HL-60 (cell line): ENCODE measurements around the gene CALM1.

ENCODE experiments used
- CTCF ChIP-seq: IDR thresholded peaks from one replicate; pipeline ENCODE4 v1.5.1; 2011; ENCODE audit warnings: low read length, control low read depth, inconsistent platforms; ENCODE audit not compliant: insufficient read depth
- REST ChIP-seq: IDR thresholded peaks from 2 replicates; pipeline ENCODE4 v1.6.1; 2012; ENCODE audit warnings: low read depth; ENCODE audit not compliant: insufficient replicate concordance

GRCh38 chr14:90378249-90378648 lies 18.6 kb upstream of the CALM1 start:
- no peak for TF ChIP-seq CTCF
- no peak for TF ChIP-seq REST
